HG02840 (cell line): ENCODE data around the gene IRF2BP2.

ENCODE experiments used
- ATAC-seq: cut with Tn5 transposase; IDR thresholded peaks from one replicate; pipeline ENCODE4 v1.9.1; 2021; ENCODE audit warnings: mild to moderate bottlenecking, moderate library complexity, moderate number of reproducible peaks; ENCODE audit not compliant: unreplicated experiment, low FRiP score

Gene IRF2BP2

GRCh38 chr1:234614081-234614489 is 4.1 kb upstream of the IRF2BP2 start:
- ATAC-seq = no peak

DNA sequence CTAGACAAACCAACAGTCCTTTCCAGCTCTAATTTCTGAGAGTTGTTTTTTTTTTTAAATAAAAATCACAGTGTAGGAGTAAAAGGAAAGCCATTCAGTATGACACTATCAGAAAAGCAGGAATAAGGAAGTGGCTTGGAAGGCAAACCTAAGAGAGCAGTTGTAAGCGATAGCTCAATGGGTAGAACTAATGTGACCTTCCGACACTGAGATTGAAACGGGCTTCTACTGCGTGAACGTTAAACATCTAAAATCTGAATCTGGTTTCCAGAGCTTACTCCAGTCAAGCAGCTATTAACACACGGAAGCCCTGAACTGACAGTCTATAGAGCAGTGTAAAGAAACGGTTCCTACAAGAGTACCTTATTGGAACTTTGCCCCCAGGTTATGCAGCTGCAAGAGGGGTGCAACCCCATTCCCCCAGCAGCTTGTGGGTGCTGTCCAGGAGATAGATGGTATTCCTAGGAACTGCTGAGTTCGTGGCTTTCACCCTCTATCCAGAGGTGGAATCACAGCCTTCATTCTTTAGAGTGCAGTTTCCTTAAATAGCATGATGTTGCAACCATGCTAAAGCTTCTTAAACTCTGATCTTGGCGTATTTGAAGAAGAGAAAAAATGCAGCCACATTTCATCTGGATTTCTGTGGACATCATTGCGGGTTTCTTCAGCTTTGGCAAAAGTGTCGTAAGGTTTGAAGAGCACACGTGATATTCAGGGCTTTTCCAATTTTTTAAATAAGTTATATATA is 3.3 kb upstream of the IRF2BP2 start:
- no peak for ATAC-seq

- peak; percentile 23 for ATAC-seq
These were observed 2.6 kb upstream of the IRF2BP2 start for GRCh38 chr1:234612352-234613127.

DNA sequence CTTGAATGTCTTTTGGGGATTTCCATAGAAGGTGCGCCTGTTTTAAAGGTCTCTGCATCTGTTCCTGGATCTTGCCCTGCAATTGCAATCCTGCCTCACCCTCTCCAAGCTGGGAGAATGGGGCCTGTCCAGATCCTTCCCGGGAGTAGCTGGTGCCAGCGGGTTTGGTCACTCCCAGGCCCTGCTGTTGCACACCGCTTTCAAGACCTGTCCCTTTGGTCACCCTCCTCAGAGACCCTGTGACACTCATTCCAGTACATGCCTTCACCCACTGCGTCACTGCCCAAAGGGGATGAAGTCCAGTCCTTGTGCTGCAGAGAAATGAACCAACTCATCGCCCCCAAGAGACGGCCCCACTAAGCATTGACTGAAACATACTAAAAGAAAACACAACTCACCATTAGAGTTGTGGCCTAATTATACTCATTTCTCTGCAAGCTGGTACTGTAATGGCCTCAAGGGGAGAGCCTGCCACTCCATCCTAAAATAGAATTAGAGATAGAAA is 1.9 kb upstream of the IRF2BP2 start:
- ATAC-seq = no peak

DNA sequence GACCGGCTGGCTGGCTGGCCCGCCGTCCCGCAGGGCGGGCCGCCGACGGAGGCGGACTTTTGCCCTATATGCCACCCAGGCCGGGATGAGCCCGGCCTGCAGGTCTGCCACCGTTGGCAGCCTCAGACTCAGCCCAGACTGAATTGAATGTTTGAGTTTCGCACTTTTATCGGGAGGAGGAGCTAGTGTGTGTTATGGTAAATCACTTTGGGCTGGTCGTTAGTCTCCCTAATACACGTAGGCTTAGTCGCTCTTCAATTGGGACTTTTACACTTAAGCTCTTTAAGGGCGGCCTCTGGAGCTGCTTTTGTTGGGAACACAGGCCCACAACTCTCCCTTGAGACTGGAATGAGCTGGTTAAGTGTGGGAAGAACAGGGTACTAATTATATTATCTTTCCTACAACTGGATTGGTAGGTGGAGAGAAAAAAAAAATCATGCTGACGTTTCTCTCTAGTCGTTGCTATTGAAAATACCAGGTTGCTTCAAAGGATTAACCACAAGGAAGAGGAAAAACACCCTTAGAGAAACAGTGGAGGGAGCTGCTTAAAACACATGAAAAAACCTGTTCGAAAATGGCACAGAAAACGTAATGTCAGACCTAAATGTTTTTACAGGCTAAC is 1.4 kb upstream of the IRF2BP2 start:
- ATAC-seq = peak; percentile 20

GRCh38 chr1:234610666-234611224 is 767 bp upstream of the IRF2BP2 start:
- ATAC-seq = peak; percentile 43

DNA sequence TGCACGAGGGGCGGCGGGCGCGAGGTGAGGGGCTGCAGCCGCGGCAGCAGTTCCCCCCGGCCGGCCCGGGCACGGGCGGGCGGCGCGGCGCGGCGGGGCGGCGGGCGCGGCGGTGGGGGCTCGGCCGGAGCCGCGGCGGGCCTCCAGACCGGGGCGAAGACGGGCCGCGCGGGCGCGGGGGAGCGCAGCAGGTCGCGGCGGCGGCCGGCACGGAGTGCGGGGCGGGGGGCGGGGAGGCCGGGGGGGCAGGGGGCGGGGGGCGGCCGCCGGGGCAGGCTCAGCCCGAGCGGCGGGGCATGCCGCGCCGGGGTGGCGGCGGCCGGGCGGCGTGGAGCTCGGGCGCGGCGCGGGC is 311 bp downstream of the IRF2BP2 start:
- no peak for ATAC-seq

DNA sequence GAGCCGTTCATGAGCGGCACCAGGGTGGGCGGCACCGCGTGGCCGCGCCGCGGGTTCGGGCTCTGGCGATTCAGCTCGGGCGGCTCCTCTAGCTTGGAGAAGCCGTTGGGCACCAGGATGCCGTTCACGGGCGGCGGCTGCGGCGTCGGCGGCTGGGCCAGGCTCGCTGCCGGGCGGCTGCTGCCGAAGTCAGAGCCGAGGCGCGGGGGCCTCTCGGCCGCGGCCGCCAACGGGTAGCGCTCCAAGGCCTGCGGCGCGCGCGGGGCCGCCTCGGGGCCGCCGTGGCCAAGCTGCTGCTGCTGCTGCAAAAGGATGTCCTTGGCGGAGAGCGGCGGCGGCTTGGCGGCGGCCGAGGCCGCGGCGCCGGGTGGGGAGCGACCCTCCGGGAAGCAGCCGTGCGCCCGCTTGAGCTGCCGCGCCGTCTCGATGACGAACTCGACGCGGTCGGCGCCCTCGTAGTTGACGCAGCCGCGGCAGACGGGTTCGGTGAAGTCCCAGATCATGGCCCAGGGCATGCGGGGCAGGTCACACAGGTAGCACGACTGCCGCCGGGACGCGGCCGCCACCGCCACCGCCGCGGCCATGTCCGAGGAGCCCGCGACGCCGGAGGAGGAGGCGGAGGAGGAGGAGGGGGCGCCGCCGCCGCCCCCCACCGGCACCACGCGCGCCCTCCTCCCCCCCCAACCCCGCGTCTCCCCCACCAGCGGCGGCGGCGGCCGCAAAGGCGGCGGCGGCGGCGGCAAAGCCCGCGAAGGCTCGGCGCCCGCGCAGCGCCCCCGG is 877 bp downstream of the IRF2BP2 start:
- no peak for ATAC-seq

GRCh38 chr1:234608025-234608910 is 1.7 kb downstream of the IRF2BP2 start:
- no peak for ATAC-seq

DNA sequence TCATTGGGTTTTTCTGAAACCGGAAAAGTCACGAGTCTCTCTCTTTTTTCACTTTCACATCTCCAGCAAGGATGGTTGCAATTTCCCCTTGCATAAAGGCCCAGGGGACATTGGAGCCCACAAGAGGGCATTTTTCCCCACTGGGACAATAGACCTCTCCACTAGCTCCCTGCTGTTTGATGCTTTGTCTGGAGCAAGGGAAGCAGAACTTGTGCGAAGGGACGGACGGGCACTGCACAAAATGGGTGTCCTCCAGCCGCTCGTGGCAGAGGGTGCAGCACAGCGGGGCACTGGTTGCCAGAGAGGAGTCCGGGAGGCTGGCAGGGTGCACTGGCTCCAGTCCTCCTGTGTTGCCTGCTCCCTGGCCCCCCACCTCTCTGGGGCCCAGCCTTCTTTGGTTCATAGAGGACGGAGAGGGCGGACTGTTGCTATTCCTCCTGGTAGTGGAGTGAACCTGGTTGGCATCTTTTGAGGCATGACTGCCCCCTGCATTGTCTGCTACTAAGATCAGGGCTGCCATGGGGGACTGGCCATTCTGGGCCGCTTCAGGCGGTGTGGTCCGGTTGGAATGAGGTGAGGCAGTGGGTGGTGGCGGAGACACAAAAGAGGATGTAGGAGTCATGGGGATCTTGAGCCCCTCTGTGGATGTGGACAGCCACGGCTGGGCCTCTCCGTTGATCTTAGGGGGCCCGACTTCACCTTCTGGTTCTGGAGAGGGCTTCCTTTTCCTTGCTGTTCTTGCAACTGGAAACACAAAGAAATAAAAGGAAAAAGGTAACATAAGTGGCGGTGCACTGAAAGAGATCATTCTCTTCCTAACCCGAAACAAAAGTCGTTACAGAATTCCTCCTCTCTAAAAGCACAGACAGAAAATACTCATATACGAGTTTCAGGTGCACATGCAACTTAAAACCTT is 2.6 kb downstream of the IRF2BP2 start:
- ATAC-seq = no peak

DNA sequence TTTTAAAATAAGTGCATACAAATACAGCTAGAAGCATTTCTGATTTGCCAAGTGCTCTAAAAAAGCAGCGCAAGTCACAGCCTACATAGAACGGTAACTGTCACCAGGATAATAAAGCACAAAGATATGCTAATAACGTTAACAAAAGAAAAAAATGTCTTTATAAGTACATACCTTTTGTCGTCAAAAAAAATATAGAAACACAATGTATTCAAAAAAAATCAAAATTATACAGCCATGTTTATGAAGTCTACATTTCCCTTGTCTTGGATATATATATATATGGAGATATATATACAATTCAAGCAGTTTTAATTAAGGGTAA is 3.2 kb downstream of the IRF2BP2 start:
- ATAC-seq = no peak

DNA sequence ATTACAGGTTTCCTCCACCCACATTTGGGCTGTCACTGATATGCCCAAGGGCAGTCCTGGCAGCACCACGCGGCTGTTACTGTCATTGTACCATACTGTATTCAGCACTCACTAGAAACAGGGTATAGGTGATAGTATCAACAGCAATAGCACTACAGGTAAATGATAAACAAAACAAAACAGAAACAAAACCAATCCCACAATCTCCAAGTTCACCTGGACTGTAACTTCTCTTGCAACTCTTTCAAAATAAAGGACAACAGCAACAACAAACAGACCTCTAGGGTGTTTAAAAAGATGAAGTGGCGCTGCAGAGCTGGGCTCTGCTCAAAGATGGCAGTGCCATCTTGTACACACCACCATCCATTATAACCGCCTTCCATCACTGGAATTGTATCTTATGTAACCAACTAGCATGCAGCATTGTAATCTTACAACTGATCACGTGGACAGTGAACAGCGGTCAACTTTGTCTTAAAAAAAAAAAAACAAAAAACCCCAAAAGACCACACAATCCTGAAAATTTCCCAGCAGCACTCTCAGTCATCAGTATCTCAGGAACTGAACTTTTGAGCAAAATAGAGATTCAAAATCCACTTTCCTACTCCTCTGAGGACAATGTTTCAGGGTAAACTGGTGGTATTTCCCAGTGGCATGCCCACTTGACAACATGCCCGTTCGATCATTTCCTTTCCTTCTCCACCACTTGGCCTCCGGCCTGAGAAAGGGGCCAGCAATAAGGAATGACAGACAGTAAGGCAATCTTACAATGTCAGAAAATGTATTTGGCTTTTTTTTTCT is 3.8 kb downstream of the IRF2BP2 start:
- ATAC-seq = no peak

GRCh38 chr1:234605399-234605982 is 4.5 kb downstream of the IRF2BP2 start:
- ATAC-seq = no peak

GRCh38 chr1:234604495-234605398 is 5.2 kb downstream of the IRF2BP2 start:
- ATAC-seq = no peak

DNA sequence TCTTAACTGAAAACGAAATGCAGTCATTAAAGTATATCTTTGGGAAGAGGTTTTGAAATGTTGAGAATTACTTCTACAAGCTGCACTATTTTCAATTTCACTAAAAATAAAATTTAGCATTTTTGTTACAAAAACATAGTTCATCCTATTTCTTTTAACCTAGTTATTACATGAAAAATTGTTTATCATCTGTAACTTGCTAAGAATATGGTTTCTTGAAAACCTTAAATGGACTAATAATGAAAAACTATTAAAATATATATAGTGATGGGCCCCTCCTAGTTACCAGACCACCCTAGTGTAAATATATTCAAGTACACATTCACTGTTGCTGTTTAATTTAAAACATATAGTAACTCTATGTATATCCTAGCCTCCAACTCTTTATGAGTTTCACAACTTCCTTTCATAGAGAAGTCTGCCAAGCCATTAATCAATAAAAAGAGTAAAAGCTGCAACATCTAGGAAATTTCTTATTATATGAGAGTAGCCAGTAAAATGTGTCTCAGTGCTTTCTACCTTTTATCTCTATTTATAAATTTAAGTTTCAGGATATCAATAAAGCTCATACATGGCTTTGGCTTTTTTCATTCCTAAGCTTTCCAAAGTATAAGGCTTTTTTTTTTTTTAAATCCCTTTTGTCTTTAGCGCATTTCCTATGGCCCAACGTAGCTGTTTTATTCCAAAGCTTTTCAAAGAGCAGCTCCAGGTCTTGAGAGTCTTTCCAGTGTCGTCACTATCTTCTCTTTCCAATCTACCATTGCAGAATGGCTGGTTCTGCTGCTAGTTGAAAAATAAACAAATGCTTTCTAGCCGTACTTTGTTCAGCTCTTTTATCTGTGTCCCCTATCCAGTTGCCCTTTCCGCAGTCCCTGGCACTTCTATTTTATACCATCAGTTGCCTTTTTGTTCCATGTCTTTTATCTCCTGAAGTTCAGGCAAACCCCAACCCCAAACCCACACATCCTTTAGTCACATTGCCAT is 6.5 kb downstream of the IRF2BP2 start:
- ATAC-seq = no peak
